ENCODE results near the gene KIF11. TPM values are rescaled to one million over a fixed set of nuclear protein-coding genes. Genes with fewer than 3 reads are reported as not detected.
A peak's percentile ranks its signal among the peaks of the same experiment; 100 is the strongest.

KIF11 gene
- total and polyA plus RNA-seq, 9 of the 15 experiments (the other 6 are each of a cell fraction or from before 2014, with no cell fraction given), result 11.3 to 54.4 (median 29.2) TPM

DNA sequence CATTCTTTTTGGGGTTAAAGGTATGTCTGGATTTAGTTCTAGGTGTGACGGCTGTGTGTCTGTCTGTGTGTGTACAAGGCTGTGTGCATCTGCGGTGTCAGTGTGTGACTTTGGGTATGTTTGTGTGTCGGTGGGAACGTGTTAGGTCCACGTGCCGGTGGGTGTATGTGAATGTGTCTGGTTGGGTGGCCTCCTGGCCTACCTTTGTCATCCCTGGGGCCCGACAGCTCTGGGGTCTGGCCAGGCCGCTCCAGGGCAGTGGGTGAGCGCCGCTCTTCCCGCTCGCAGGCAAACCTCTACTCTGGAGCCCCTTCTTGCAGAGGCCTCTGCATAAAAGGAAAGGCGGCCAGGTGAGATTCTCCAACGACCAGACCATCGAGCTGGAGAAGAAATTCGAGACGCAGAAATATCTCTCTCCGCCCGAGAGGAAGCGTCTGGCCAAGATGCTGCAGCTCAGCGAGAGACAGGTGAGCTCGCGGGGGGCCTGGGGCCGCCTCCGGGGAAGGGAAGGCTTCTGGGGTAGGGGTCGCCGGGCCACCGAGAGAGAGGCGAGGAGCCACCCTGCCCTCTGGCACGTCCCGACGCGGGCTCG is 99.2 kb downstream of the KIF11 start (continued):
- TF ChIP-seq TSHZ1 (CRISPR knock-in tag; IDR thresholded peaks at IDR 0.05) (no peak), POLR2G (IDR thresholded peaks at IDR 0.05; ENCODE audit: low read depth, low read length) (peak; percentile 60; the same call in 1 of the 2 replicates), POLR2AphosphoS2 (IDR thresholded peaks at IDR 0.05; ENCODE audit: low read length) (no peak), XRCC3 (IDR thresholded peaks at IDR 0.05) (no peak), ZBTB17 (CRISPR knock-in tag; IDR thresholded peaks at IDR 0.05) (no peak), STAG1 (CRISPR knock-in tag; IDR thresholded peaks at IDR 0.05; ENCODE audit: borderline replicate concordance) (no peak), CBFA2T2 (conservative IDR thresholded peaks at IDR 0.05) (no peak), SMAD2 (IDR thresholded peaks at IDR 0.05; ENCODE audit: low read depth, low read length) (no peak), GATAD2A (IDR thresholded peaks at IDR 0.05) (no peak), BRD9 (IDR thresholded peaks at IDR 0.05; ENCODE audit: low read depth, partially characterized antibody) (no peak), TEAD2 (tag; IDR thresholded peaks at IDR 0.05) (no peak), TAL1 (IDR thresholded peaks at IDR 0.05) (no peak), NR2C1 (IDR thresholded peaks at IDR 0.05) (no peak), NR2C1 (tag; IDR thresholded peaks at IDR 0.05) (no peak), NFIC (IDR thresholded peaks at IDR 0.05) (no peak), NR2F6 (CRISPR knock-in tag; IDR thresholded peaks at IDR 0.05) (no peak), KDM2B (CRISPR knock-in tag; IDR thresholded peaks at IDR 0.05) (no peak), CSDE1 (IDR thresholded peaks at IDR 0.05) (no peak), CBFA2T3 (IDR thresholded peaks at IDR 0.05) (no peak), ELF4 (CRISPR knock-in tag; IDR thresholded peaks at IDR 0.05) (no peak), TGIF2 (CRISPR knock-in tag; IDR thresholded peaks at IDR 0.05) (no peak), ZNF354B (CRISPR knock-in tag; IDR thresholded peaks at IDR 0.05) (no peak)
- TF ChIP-seq, protein P1, sequence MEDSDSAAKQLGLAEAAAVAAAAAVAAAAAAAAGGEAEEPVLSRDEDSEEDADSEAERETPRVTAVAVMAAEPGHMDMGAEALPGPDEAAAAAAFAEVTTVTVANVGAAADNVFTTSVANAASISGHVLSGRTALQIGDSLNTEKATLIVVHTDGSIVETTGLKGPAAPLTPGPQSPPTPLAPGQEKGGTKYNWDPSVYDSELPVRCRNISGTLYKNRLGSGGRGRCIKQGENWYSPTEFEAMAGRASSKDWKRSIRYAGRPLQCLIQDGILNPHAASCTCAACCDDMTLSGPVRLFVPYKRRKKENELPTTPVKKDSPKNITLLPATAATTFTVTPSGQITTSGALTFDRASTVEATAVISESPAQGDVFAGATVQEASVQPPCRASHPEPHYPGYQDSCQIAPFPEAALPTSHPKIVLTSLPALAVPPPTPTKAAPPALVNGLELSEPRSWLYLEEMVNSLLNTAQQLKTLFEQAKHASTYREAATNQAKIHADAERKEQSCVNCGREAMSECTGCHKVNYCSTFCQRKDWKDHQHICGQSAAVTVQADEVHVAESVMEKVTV (CRISPR knock-in tag; IDR thresholded peaks at IDR 0.05), result no peak
- TF ChIP-seq, protein P2, sequence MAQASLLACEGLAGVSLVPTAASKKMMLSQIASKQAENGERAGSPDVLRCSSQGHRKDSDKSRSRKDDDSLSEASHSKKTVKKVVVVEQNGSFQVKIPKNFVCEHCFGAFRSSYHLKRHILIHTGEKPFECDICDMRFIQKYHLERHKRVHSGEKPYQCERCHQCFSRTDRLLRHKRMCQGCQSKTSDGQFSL (CRISPR knock-in tag; IDR thresholded peaks at IDR 0.05), result no peak
- TF ChIP-seq, protein P2 (tag; IDR thresholded peaks at IDR 0.05), result no peak
- TF ChIP-seq, protein P3, sequence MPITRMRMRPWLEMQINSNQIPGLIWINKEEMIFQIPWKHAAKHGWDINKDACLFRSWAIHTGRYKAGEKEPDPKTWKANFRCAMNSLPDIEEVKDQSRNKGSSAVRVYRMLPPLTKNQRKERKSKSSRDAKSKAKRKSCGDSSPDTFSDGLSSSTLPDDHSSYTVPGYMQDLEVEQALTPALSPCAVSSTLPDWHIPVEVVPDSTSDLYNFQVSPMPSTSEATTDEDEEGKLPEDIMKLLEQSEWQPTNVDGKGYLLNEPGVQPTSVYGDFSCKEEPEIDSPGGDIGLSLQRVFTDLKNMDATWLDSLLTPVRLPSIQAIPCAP (CRISPR knock-in tag; IDR thresholded peaks at IDR 0.05; ENCODE audit: borderline replicate concordance), result no peak

Data from K562 (cell line).